Right kidney (tissue), 1 donor: ENCODE results near the gene ABHD16A.

Experiments
- DNase-seq: peaks from one replicate; pipeline ENCODE4 v3.0.0-alpha.2; 2016

ABHD16A gene

DNA sequence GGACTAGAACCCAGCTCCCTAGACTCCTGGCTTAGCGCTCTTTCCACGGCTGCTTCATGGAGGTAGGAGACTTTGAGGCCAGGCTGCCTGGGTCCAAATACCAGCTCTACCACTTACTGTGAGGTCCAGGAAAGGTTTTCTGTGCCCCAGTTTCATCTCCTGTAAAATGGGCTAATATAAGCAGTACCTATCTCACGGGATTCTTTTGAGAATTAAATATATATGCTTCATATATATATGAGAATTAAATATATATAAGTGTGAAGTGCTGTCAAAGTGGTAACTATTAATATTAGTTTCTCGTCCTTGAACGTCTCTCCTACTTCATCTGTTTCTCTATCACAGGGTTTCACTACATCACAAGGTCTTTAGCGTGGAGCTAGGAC is 12.1 kb downstream of the ABHD16A start:
- no peak for DNase-seq

DNA sequence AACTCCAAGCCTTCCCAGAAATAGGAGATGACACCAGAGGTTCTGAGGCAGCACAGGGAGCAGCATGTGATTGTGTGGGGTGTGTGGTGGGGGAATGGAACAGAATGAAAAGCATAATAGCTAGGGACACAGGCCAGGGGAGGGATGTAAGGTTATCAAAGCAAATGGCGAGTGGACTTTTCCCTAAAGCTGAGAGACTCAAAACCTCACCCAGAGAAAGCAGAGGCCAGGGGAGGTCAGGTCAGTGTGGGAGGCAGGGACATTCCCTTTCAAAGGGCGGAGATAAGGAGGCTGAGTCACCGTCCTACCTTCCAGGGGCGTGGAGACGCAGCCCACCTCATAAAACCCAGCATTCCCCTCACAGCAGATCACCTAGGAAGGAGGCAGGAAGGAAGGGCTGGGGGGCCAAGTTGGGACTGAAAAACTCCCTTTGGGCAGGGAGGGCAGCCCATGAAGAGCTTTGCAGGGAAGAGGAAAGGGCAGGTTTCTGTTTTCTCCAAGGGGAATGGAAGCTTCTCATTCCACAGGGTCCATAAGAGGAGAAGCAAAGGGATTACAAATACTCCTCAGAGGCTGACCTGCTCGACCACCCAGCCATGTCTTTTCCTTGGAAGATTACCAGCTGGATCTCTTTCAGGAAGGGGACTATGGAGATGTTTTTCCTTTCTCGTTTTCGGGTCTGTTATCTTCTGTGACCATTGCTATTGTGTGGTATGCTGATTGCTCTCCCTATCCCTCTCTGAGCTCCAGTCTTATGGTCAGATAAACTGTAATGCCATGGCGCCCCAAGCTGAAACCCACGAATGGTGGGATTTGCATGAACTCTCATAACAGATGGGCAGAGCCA is 12.7 kb downstream of the ABHD16A start:
- no peak for DNase-seq

DNA sequence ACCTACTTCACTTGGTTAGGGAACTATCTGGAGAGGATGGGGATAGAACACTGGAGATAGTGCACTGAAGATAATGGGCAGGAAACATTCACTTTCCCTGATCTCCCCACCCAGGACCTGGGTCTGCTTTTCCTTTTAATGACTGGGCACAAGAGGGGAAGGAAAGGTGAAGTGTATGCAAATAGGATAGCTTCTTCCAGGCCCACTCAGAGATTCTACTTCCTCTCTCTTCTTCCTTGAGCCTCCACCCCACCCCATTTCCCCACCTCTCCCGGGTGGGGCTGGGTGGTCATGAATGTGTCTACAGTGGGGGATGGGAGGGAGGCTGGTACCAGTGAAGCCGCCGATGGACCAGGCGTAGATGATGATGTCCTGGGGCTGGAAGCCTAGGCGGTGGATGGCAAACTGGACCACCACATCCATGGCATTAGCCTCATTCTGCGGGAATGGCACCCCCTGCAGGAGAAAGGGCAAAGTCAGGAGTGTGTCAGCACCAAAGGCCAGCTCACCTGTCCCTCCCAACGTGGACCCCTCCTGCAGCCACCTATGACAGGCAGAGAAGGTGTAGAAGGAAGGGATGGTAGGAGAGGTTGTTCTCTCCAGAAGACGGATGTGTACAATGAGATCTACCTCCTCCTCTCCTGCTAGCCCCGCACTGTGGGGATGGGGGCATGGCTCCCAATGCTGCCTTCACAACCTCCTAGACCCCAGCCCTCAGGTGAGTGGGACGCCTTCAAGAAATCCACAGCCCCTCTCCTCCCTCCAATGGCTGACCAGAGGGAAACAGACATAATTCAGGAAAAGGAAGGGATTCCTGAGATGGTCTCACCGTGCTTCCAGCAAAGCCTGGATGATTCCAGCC is 13.6 kb downstream of the ABHD16A start:
- no peak for DNase-seq

DNA sequence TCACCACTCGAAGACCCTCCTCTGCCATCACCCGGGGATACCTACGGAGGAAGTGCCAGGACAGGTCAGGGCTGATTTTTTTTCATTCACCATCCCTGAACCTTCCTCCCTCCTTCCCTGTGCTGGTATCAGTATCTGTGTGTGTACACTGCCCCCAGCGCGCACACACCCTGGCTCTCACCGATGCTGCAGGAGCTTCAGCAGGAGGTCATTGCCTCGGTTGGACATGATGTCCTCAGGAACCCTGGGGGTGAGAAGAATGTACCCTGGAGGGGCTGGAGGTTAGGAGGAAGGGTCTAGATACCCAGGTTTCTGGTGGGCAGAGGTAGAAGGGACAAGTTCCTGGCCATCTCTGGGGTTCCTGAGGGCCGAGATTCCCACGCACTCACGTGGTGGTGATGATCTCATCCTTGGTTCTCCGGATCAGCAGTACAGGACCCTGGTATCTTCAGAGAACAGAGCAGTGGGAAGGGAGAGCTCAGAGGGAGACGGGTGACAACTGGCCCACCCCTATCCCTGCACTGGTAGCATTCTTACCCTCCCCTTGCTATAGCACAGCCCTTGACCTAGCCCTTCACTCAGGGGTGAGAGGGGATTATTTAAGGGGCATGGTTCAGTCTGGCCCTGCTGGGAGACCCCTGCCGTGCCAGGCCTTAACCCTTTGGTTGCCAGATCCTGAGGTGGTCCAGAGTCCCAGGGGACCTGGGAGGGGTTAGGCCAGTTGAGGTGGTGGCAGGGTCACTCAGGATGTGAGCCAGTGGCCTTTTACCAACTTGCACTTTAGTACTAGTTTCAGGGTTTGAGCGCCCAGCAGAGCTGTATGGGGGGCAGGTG is 15.0 kb downstream of the ABHD16A start:
- DNase-seq = no peak

DNA sequence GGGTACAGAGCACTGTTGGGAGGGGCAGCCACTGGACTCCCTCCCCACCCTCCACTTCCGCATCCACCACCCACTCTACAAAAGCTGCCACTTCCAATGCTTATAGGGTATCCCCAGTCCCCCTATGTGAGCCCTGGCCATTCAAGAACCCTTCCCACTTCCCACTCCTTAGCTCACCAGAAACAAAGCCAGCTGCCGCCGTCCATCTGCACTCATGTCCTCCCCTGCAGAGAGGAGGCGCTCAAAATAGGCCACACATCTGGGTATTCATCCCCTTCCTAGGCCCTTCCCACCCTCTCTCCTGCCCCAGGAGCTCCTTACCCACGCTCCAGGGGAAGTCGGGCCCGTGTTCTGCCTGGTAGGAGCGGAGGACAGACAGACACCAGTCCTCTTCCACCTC is 15.8 kb downstream of the ABHD16A start:
- no peak for DNase-seq

DNA sequence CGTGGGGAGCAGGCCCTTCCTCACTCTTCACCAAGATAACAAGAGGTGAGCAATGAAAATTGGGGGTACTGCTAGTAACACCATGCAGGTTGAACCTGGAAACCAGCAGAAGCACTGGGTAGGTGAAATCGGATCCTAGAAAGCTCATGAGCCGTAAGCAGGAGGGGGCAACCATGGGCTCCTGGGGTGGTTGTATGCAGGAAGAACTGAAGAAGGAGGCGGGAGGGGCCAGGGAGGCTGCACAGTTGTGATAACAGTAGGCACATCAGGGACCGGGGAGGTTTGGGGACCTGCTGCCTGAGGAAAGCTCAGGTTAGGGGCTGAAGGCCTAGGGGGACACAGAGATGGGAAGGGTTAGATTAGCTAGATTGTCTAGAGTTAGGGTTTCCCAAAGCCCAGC is 16.6 kb downstream of the ABHD16A start:
- DNase-seq = no peak

DNA sequence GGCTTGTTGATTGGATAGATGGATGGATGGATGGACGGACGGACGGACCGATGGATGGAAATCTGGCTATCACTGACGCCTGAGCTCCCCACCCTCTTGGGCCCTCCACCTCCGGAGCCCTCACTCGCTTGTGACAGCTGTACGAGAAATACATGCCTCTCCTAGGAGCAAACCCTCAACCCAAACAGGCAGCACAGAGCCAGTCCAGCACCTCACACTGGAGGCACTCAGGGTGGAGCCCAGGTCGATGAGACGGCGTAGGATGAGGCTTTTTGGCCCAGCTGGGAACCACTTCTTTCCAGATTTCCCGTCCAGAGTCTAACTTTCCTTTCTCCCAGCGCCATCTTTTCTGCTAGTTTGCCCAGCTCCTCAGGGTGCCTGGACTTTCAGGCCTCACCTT is 19.5 kb downstream of the ABHD16A start:
- DNase-seq = no peak

DNA sequence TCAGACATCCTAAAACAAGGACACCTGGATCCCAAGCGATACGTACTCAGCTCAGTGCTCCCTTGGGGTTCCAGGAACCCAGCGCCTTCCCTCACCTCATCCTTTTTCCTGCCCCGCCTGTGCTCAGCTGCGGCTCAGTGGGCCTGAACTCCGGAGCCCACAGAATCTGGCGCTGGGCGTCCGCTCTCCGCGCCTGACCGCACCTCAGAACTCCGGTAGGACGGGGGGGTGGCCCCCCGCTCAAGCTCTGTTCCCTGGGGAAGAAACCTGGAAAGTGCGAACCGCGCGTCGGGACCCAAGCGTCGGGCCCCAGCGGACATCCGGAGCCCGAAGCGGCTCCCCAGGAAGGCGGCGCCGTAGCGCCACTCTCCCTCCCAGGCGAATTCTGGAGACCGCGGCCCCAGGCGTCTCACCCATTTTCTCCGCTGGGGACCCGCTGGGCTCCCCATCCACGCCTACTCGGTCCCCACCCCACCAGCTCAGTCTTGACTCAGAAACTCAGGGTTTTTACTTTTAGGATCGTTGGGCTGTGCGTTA is 21.9 kb downstream of the ABHD16A start:
- DNase-seq = peak; percentile 85

DNA sequence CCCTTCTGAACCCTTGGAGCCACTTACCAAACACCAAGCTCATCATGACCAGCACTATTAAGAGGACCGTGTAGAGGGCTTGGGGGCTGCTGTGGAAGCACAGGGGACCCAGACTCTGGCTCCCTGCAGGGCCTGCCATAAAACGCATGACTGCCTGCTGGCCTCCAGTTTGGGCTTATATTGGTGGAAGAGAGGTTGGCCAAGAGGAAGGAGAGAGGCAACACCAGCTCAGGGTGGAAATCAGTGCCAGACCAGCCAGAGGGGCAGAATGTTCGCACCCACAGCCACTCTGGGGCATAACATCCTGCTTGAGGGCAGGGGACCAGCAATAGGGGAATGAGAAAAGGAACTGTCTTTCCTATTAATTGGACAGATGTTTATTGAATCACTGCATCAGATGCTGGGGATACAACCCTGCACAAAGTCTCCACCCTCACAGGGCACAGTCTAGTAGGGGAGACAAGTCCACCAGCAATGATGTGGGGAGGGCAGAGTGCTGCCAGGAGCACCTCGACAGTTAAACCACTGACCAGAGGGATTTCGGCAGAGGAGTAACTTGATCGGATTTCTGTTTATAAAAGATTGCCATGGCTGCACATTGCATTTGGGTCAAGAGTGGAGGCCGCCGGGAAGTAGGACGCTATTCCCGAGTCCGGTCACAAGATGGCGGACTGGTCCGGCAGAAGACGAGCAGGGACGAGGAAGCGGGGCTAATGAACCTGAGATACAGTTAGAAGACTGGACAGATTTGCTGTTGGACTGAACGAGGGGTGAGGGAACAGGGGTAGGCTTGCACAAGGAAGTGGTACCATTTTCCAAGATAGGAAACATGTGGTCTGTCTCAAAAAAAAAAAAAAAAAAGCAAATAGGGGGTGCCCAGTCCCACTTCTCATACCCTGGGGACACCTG is 22.6 kb downstream of the ABHD16A start, which contains the start of gene LY6G5C:
Gene LY6G5C, minus strand, starts transcription at position 842 of the 909 bp plus-strand sequence. Its CDS starts 694 bp downstream, at position 148.
- peak; percentile 72 for DNase-seq

DNA sequence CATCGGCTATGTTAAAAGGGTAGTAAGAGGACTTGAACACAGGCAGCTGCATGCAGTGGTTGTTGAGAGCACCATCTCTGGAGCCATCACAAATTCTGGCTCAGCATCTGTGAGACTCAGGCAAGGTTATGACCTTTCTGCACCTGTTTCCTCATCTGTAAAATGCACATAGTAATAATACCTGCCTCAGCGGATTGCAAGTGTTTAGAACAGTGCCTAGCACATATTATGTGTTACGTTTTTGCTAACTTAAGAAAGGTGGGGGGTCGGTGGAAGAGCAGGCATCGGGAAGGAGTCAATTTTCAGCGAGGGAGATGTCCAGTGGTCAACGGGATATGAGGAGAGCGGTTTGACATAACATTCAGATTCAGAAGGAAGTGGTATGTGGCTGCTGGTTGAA is 25.2 kb downstream of the ABHD16A start:
- no peak for DNase-seq

DNA sequence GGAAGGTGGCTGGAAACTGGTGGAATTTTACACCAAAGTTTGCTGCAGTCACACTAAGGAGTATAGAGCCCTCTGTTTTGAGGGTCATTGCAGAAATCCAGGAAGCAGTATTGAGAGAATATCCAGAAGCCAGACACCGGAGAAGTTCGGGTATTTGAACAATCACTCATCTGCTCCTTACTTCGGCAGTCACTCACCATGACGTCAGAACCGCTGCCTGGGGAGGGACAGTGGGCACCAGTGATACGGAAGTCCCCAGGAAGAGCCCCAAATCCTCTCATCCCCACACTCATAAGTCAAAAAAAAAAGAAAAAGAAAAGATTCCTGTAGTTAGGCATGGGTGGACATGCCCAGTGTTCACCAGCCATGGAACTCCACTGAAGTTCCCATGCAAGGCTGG is 26.2 kb downstream of the ABHD16A start:
- DNase-seq = no peak

DNA sequence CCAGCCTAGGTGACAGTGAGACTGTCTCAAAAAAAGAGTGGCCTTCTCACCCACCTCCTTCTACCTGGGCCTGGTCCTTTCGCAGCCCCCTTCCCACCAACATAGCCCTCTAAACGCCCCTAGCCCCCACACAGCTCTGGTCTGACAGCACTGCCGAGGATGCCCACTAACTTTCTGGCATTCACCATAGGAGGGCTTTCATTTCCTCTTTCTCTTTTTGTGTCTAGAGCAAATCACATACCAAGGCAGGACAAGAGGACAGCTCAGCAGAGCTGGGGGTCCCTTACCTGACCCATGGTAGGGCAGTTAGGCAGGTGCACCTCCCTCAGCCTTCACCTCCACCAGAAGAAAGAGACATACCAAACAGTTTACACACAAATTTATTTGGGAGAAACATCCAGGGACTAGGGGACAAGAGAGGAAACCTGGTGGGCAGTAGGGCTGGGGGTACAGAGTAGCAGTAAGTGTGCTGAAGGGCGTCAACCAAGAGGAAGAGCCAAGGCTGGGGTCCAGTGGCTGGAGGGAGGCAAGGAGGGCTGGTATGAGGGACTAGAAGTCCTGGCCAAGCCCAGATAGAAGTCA is 26.7 kb downstream of the ABHD16A start:
- DNase-seq = no peak

DNA sequence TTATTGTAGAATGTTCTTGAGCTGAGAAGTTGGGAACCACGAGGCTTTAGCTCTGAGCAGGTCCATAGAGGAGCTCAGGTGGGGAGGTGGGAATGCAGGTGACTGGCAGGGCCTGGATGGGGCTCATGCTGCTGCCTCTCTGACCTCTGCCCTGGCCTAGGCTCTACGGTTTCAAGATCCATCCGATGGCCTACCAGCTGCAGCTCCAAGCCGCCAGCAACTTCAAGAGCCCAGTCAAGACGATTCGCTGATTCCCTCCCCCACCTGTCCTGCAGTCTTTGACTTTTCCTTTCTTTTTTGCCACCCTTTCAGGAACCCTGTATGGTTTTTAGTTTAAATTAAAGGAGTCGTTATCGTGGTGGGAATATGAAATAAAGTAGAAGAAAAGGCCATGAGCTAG is 33.4 kb downstream of the ABHD16A start, which contains the start of gene LY6G5B:
Gene LY6G5B, plus strand, starts transcription at position 301 of the 400 bp plus-strand sequence. CDS start 975 bp downstream, outside the sequence.
- DNase-seq = no peak

DNA sequence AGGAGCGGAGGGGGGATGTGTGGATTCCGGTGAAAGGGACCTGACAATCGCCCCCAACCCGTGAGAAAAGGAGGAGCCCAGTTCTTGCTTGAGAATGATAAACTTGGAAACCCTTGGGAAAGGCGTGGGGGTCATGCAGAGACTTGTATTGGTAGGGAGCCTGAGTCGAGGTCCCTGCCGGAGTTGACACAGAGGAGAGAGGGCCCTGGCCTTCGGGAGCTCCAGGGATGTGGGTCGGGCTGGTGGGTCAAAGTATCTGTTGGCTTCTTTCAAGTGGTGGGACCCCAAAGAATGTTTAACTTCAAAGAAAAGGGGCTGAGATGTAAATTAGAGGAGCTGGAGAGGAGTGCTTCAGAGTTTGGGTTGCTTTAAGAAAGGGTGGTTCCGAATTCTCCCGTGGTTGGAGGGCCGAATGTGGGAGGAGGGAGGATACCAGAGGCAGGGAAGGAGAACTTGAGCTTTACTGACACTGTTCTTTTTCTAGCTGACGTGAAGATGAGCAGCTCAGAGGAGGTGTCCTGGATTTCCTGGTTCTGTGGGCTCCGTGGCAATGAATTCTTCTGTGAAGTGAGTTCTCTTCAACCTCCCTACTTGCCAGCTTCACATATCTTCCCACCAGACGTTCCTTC is 36.7 kb downstream of the ABHD16A start:
- peak; percentile 14 for DNase-seq

DNA sequence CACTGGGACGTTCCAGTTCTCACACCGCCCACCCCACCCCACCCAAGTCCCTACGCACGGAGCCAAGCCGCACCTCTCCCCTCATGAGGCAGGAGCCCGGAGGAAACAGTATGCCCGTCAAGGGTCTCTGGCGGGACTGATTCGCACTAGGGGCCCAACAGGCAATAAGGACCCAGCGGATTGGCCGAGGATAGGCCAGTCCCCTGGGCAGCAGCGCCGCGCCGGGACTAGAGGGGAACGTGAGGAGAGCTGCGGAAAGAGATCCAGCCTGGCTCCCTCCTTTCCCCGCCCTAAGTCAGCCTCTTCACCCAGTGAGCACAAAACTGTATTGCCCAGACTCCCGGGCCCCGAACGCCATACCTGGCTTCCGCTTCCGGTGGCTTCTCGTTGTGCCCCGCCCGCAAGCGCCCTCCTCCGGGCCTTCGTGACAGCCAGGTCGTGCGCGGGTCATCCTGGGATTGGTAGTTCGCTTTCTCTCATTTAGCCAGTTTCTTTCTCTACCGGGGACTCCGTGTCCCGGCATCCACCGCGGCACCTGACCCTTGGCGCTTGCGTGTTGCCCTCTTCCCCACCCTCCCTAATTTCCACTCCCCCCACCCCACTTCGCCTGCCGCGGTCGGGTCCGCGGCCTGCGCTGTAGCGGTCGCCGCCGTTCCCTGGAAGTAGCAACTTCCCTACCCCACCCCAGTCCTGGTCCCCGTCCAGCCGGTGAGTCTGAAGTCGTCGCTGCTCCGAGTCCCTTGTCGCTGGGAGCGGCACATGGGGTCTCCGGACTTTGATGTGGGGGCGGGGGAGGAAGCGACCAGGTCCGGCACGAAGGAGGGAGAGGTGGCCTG is 37.4 kb downstream of the ABHD16A start, which contains the start of gene CSNK2B:
Gene CSNK2B, plus strand, starts transcription at position 580 of the 836 bp plus-strand sequence. CDS start 752 bp downstream, outside the sequence.
- DNase-seq = peak; percentile 92

DNA sequence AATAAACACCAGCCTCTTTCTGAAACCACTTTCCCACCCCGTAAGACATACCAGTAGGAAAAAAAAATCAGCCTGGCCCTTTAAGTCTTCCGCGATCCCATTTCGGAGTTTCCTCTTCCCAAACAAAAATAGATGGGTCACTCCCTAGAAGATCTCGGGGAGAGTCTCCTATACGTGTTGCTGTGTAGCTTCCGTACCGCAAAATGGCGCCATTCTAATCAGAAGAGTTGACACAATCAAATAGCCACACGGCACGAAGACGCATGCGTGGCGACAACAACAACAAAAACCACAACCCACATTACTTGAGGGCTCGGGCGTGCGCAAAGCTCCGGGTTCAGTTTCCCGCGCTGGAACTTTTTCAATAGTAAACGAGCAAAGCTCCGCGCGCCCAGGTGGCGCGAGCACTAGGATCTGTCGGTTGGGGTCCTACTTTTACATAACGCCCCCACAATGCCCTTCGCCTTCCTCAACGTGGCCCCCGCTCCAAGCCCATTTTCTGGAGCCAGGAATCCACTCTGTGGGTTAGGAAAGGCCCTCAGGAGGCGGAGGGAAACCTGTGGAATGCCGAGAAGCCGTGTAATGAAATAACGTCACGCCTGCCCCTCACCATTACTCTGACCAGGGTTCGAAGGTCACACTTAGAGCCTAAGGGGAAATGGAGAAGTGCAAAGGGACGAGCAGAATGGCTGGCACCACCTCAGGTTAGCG is 38.2 kb downstream of the ABHD16A start, which contains the start of gene GPANK1:
Gene GPANK1, minus strand, starts transcription at position 208 of the 711 bp plus-strand sequence. CDS start 519 bp downstream, outside the sequence.
- peak; percentile 87 for DNase-seq

DNA sequence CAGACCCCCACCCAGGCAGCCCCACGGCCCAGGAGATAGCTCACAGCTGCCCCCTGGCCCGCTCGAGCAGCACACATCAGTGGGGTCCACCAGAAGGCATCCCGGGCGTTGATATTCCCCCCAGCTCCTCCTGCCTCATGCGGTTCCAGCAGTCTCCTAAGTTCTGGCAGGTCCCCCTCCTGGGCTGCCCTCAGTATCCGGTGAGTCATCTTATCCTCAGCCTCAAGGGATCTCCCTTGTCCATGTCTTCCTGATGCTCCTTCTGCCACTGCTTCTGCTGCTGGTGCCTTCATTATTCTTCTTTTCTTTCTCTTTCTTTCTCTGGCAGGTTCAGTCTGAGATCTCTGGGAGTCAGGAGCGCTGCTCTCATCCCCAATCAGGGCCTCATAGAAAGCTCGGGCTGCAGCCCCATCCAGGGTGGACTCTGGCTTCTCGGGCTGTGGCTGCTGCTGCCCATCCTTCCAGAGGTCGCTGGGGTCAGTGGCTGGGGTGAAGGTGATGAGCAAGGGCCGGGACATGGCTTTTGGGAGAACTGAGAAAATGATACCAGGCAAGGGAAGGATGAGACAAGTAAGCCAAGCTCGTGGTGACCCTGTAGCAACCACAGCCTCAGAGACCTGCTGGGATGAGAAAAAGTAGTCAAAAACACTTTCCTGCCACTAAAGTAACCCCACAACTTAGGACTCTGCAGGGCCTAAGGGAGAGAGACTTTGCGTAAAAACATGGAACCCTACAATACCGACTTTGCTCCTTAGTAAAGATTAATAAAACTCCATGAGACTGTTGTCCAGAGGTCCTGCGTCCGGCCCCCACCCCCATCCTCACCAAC is 38.9 kb downstream of the ABHD16A start:
- DNase-seq = no peak
